ENCODE data around the gene HNRNPUL2. TPM values are rescaled to one million over a fixed set of nuclear protein-coding genes. Genes with fewer than 3 reads are reported as not detected.
A peak's percentile ranks its signal among the peaks of the same experiment; 100 is the strongest.

HNRNPUL2 gene
- total RNA-seq, 1 donor from 2014 or later: 43.6 TPM

DNA sequence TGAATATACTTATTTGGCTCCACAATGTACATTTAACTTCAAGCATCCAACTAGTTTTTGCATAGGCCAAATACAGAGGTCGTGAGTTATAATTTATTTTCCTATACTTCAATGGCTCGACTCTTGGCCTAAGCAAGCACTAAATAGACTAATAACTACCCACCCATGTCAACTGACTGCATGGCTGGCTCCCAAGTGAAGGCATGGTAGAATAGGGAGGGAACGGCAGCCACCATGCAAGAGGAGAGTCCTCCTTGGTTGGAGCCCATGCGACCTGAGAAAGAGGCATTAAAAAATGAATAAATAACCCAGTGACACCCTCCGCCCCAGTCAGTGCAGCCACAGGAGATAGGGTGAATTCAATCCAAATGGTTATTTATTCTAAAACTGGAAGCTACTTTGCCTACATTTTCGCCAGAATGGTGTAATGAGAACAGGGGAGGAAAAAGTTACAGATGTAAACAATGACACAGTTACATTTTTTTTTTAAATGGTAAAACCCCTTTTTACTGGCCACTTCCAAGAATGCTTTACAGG lies 14.9 kb downstream of the HNRNPUL2 start:
- H3K4me3 Mint-ChIP-seq (ENCODE audit: unreplicated experiment): no peak overlapping the region
- H3K27ac Mint-ChIP-seq (ENCODE audit: unreplicated experiment): peak overlapping the region; percentile 2
- H3K36me3 Mint-ChIP-seq (ENCODE audit: low read depth, unreplicated experiment): peaks cover 45% of the 10 kb centered on the region
- TF ChIP-seq, protein P1, sequence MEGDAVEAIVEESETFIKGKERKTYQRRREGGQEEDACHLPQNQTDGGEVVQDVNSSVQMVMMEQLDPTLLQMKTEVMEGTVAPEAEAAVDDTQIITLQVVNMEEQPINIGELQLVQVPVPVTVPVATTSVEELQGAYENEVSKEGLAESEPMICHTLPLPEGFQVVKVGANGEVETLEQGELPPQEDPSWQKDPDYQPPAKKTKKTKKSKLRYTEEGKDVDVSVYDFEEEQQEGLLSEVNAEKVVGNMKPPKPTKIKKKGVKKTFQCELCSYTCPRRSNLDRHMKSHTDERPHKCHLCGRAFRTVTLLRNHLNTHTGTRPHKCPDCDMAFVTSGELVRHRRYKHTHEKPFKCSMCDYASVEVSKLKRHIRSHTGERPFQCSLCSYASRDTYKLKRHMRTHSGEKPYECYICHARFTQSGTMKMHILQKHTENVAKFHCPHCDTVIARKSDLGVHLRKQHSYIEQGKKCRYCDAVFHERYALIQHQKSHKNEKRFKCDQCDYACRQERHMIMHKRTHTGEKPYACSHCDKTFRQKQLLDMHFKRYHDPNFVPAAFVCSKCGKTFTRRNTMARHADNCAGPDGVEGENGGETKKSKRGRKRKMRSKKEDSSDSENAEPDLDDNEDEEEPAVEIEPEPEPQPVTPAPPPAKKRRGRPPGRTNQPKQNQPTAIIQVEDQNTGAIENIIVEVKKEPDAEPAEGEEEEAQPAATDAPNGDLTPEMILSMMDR (IDR thresholded peaks at IDR 0.05; ENCODE audit: unreplicated experiment): no peak
- no peak for DNase-seq (ENCODE audit: low spot score)
- H3K9me3 Mint-ChIP-seq (ENCODE audit: unreplicated experiment): no peaks in the 10 kb centered on the region
- peaks cover 2% of the 10 kb centered on the region for H3K27me3 Mint-ChIP-seq (ENCODE audit: unreplicated experiment)
- peaks cover 21% of the 10 kb centered on the region for H3K4me1 Mint-ChIP-seq (ENCODE audit: unreplicated experiment)

DNA sequence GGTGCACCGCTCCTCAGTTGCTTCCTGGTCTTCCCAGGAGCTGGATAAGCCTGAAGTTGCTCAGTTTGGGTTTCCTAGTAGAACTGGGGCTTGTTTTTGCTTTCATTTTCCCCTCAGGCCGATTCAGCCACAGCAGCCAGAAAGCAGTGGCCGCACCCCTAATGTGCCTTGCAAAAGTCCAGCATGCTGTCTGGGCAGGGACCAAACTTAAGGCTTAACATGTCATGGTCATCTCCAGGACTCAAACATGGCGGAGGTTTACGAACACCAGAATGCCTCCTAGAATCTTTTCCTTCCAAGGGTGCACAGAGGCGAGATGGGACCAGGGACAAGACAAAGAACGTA lies 17.3 kb downstream of the HNRNPUL2 start:
- TF ChIP-seq, protein P1 (IDR thresholded peaks at IDR 0.05; ENCODE audit: unreplicated experiment): no peak
- peaks cover 9% of the 10 kb centered on the region for H3K27me3 Mint-ChIP-seq (ENCODE audit: unreplicated experiment)
- no peaks in the 10 kb centered on the region for H3K9me3 Mint-ChIP-seq (ENCODE audit: unreplicated experiment)
- H3K27ac Mint-ChIP-seq (ENCODE audit: unreplicated experiment): peak overlapping the region; percentile 97
- H3K36me3 Mint-ChIP-seq (ENCODE audit: low read depth, unreplicated experiment): peaks cover 32% of the 10 kb centered on the region
- H3K4me1 Mint-ChIP-seq (ENCODE audit: unreplicated experiment): peaks cover 28% of the 10 kb centered on the region
- no peak for DNase-seq (ENCODE audit: low spot score)
- H3K4me3 Mint-ChIP-seq (ENCODE audit: unreplicated experiment): peak overlapping the region; percentile 92

DNA sequence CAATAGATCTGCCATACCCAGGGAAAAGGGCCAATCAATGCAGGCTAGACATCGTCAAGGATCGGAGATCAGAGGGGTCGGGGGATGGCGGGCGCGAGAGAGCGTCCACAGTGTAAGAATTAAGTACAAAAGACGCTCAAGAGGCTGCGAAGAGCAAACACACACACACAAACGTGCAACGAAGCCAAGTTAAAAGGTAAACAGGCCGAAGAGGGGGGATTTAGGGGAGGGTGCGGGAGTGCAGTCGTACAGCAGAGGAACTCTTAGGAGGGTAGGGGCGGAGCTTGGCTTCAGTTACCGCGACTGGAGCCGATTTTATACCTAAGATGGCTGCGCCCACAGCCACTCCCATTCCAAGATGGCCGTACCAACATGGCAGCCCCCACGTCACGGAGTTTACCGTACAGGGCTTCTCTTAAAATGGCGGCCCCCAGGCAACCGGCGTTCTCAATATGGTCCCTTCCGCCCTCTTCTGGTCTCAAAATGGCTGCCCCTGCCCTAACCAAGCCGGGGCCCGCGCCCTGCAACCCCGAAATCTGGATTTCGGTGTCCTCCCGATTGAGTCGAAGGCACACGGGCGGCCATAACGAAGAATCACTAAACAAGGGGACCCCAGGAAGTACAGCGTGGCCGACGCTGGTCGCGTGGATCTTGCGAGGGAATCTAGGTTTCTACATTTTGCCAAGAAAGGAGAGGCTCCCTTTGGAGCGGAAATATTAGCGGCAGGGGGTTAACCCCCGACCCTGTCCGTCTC lies 17.8 kb downstream of the HNRNPUL2 start:
- Mint-ChIP-seq H3K4me3 (ENCODE audit: unreplicated experiment) (peak overlapping the region; percentile 92), H3K9me3 (ENCODE audit: unreplicated experiment) (no peaks in the 10 kb centered on the region), H3K27me3 (ENCODE audit: unreplicated experiment) (peaks cover 9% of the 10 kb centered on the region), H3K36me3 (ENCODE audit: low read depth, unreplicated experiment) (peaks cover 28% of the 10 kb centered on the region), H3K4me1 (ENCODE audit: unreplicated experiment) (peaks cover 28% of the 10 kb centered on the region), H3K27ac (ENCODE audit: unreplicated experiment) (peak overlapping the region; percentile 97)
- DNase-seq (ENCODE audit: low spot score): peak; percentile 88
- TF ChIP-seq, protein P1 (IDR thresholded peaks at IDR 0.05; ENCODE audit: unreplicated experiment): no peak

DNA sequence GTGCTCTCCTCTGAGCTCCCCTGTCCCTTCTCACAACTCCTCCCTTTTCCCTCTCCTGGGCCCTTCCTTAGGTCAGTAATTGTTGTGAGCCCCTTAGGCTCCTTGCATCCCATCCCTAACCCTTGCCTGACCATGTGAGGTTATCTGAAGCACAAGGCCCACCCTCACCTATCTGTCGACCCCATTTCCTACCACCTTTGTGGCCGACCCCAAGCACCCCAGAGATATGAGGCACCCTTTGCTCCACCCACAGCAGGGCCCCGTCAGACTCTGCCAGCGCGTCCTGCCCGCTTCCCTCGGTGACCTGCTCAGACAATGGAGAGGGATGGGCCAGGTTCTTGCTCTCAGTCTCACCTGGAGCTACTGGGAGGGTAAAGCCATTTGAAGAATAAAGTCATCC lies 18.5 kb downstream of the HNRNPUL2 start:
- Mint-ChIP-seq H3K9me3 (ENCODE audit: unreplicated experiment) (no peaks in the 10 kb centered on the region), H3K36me3 (ENCODE audit: low read depth, unreplicated experiment) (peaks cover 25% of the 10 kb centered on the region), H3K27me3 (ENCODE audit: unreplicated experiment) (peaks cover 9% of the 10 kb centered on the region), H3K27ac (ENCODE audit: unreplicated experiment) (peak overlapping the region; percentile 97), H3K4me3 (ENCODE audit: unreplicated experiment) (peak overlapping the region; percentile 92), H3K4me1 (ENCODE audit: unreplicated experiment) (peaks cover 28% of the 10 kb centered on the region)
- no peak for DNase-seq (ENCODE audit: low spot score)
- TF ChIP-seq, protein P1 (IDR thresholded peaks at IDR 0.05; ENCODE audit: unreplicated experiment): no peak

DNA sequence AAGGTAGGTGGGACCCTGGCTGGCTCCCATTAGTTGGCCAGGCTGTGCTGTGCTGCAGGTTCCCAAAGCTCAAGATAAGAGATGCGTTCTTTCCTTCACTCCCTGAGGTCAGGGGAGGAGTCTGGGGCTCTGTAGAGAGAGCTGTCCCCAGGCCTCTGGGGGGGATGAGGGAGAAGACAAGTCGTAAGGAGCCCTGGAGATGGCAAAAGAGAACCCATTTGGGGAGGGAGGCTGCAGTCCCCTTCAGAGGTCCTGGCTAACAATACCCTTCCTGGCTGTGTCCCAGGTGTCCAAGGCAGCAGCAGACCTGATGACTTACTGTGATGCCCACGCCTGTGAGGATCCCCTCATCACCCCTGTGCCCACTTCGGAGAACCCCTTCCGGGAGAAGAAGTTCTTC lies 18.9 kb downstream of the HNRNPUL2 start:
- peaks cover 28% of the 10 kb centered on the region for H3K4me1 Mint-ChIP-seq (ENCODE audit: unreplicated experiment)
- peak; percentile 8 for DNase-seq (ENCODE audit: low spot score)
- peaks cover 23% of the 10 kb centered on the region for H3K36me3 Mint-ChIP-seq (ENCODE audit: low read depth, unreplicated experiment)
- H3K27me3 Mint-ChIP-seq (ENCODE audit: unreplicated experiment): peaks cover 9% of the 10 kb centered on the region
- peak overlapping the region; percentile 92 for H3K4me3 Mint-ChIP-seq (ENCODE audit: unreplicated experiment)
- TF ChIP-seq, protein P1 (IDR thresholded peaks at IDR 0.05; ENCODE audit: unreplicated experiment): no peak
- H3K9me3 Mint-ChIP-seq (ENCODE audit: unreplicated experiment): no peaks in the 10 kb centered on the region
- peak overlapping the region; percentile 97 for H3K27ac Mint-ChIP-seq (ENCODE audit: unreplicated experiment)

All from endothelial cell (in vitro differentiated cells).